Endothelial cell of umbilical vein (primary cell): ENCODE measurements around the gene SEC14L1.

ENCODE experiments used
- CTCF ChIP-seq, 2 donors: IDR thresholded peaks; 1 replicate in 1 of 2; 2 replicates in 1 of 2; pipeline ENCODE4 v1.5.1; 2011; ENCODE audit warnings: low read length in 2 of 2, mild to moderate bottlenecking in 2 of 2, moderate library complexity in 2 of 2, control low read depth in 1 of 2, inconsistent platforms in 1 of 2, low read depth in 1 of 2; ENCODE audit not compliant: insufficient read depth in 1 of 2; ENCODE audit errors: extremely low read depth in 1 of 2
- EZH2 ChIP-seq: IDR thresholded peaks from 2 replicates; pipeline ENCODE4 v1.6.1; 2012; ENCODE audit warnings: borderline replicate concordance, low read depth, mild to moderate bottlenecking, moderate library complexity, low read length, inconsistent platforms; ENCODE audit not compliant: severe bottlenecking
- FOS ChIP-seq: IDR thresholded peaks from 2 replicates; pipeline ENCODE4 v1.6.1; 2011; ENCODE audit warnings: mild to moderate bottlenecking, low read length, moderate library complexity, borderline replicate concordance; ENCODE audit not compliant: insufficient read depth
- JUN ChIP-seq: IDR thresholded peaks from 2 replicates; pipeline ENCODE4 v1.6.1; 2011; ENCODE audit warnings: borderline replicate concordance, low read depth; ENCODE audit not compliant: insufficient read length, insufficient read depth
- MAX ChIP-seq: IDR thresholded peaks from 2 replicates; pipeline ENCODE4 v1.6.1; 2011; ENCODE audit not compliant: insufficient read depth, insufficient read length
- POLR2A ChIP-seq: IDR thresholded peaks from 2 replicates; pipeline ENCODE4 v1.6.1; 2012; ENCODE audit warnings: low read depth, mild to moderate bottlenecking, control low read depth, low read length
- POLR2AphosphoS5 ChIP-seq: IDR thresholded peaks from 2 replicates; pipeline ENCODE4 v1.6.1; 2012; ENCODE audit warnings: low read depth, mild to moderate bottlenecking, control low read depth, low read length, moderate library complexity; ENCODE audit not compliant: insufficient read depth

DNA sequence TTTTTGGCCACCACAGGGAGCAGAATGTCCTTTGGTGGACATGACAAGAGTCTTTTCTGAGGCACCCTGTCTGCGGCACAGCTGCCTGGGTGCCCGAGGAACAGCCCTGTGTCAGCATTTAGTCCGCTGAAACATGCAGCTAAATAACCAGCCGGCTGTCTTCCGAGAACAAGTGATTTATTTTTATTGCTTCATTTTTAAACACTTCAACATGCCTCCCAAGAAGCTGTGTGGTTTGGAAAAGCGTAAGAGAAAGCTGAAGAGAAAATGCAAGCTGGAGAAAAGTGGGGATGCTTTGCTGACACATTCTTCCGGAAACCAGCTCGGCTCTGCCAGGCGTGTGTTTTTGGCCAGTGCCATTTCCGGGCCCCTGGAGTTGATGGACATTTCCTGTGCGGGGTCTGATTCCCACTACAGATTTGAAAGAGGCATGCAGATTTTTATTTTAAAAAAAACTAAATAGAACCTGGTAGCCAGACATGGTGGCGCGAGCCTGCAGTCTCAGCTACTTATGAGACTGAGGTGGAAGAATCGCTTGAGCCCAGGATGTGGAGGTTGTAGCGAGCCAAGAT, 94.7 kb downstream of the SEC14L1 start:
- TF ChIP-seq CTCF (IDR thresholded peaks at IDR 0.05; ENCODE audit: extremely low read depth in 1 of 2, insufficient read depth in 1 of 2, low read depth in 1 of 2, low read length in 2 of 2) (no peak), EZH2 (no peak), POLR2AphosphoS5 (peak; percentile 83), POLR2A (peak; percentile 57), JUN (peak; percentile 62), MAX (no peak), FOS (peak; percentile 57)
